ENCODE results near the gene CLHC1. TPM values are rescaled to one million over a fixed set of nuclear protein-coding genes. Genes with fewer than 3 reads are reported as not detected.
"Not testable (repeated sequence)": the region's sequence is repeated elsewhere in the genome, so short reads cannot be mapped to it uniquely, and the experiment has no call there.

Gene CLHC1
- 8.6 TPM for total RNA-seq
- long read RNA-seq, partial matches to known transcripts, result 0 of 5 reads
- long read RNA-seq, other reads (novel, unspliced or antisense), result 5 of 5 reads

DNA sequence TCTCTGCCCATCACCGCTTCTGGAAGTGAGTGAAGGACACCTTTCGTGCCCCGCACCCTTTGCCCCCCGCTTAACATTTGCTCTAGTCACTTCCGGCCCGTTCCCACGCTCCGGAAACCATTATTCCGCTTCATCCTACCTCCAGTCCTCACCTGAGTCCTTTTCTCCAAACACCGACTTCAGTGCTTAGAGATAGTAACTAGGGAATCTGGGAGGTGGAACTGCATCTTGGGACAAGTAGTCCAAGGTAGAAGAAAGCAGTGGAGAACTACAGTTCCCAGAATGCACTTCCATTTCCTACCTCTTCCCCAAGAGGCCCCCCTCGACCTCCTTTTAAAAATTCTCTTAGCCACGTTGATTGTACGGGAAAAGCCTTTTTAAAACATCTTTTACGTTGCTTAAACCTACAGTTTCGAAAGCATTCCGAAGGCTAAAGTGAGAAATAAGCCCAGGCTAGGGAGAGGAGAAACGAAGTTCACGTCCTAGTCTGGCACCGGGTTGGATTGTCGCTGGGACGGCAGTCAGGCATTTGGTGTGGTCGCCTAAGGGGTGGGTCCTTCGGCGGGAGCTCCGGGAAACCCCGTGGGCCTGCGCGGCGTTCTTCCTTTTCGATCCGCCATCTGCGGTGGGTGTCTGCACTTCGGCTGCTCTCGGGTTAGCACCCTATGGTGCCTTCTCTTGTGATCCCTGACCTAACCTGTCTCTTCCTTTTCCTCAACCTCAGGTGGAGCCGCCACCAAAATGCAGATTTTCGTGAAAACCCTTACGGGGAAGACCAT is at the start of gene CLHC1, which contains the start of gene RPS27A:
Gene CLHC1 (minus strand): TSS at position 210 of the 779 bp plus-strand sequence. CDS start 9,882 bp downstream, outside the sequence.
Gene RPS27A (plus strand): TSS at position 605 of the 779 bp plus-strand sequence. CDS start 137 bp downstream, at position 742.
- peak; percentile 96 for DNase-seq (ENCODE audit: low spot score)
- intact Hi-C loops (cut with DNase I), result loop anchor here (2.0 to 5.0 kb wide), 2 partner anchors 37 to 185 kb away; partner anchors contain the start of genes CCDC88A and MTIF2

DNA sequence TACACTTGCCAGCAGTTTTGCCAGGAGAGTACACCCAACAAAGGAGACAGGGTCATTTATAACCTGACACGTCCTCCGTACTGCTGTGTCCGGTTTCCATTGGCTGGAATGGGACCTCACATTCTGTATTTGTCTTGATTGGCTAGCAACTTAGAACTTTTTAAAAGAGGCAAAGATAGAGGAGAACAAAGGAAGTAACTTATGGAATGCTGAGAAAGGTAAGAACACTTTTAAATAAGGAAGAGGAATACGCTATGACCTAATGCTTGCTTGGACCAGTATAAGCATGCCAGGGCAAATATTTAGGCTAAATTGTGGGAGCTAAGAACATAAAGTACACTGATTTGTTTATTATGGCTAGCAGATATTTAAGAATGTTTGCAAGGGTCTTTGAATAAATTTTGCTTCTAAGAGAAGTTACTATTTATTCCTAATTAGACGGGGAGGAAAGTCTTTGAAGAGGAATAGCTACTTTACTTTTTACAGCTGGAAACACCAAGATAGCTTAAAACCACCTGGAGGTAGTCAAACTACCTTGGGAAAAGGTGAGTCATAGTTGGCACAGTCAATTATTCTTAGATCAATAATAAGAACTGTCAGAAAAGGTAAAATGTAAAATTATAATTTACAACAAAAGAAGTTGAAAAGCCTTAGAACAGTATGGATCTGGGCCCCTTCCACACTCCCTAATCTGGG is 48.9 kb upstream of the CLHC1 start:
- DNase-seq (ENCODE audit: low spot score), result not testable (repeated sequence)
- intact Hi-C loops (cut with DNase I), result loop anchor here (5.0 to 10.0 kb wide), 2 partner anchors 136 to 334 kb away; partner anchors contain the start of genes CCDC88A and PPP4R3B

DNA sequence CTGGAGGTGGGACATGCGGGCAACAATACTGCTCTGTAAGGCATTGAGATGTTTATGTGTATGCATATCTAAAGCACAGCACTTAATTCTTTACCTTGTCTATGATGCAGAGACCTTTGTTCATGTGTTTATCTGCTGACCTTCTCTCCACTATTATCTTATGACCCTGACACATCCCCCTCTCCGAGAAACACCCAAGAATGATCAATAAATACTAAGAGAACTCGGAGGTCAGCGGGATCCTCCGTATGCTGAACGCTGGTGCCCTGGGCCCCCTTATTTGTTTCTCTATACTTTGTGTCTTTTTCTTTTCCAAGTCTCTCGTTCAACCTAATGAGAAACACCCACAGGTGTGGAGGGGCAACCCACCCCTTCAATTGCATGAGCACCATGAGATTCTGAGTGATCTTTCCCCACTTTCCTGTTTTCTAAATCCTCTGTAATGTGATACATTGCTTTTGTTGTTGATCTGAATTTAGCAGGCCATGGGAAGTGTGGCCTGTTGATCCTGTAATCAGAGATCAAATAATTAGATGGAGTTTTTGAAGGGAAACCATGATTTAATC is 47.8 kb upstream of the CLHC1 start:
- DNase-seq (ENCODE audit: low spot score), result not testable (repeated sequence)
- intact Hi-C loops (cut with DNase I), result loop anchor here (5.0 to 10.0 kb wide), 2 partner anchors 137 to 335 kb away; partner anchors contain the start of genes CCDC88A and PPP4R3B

DNA sequence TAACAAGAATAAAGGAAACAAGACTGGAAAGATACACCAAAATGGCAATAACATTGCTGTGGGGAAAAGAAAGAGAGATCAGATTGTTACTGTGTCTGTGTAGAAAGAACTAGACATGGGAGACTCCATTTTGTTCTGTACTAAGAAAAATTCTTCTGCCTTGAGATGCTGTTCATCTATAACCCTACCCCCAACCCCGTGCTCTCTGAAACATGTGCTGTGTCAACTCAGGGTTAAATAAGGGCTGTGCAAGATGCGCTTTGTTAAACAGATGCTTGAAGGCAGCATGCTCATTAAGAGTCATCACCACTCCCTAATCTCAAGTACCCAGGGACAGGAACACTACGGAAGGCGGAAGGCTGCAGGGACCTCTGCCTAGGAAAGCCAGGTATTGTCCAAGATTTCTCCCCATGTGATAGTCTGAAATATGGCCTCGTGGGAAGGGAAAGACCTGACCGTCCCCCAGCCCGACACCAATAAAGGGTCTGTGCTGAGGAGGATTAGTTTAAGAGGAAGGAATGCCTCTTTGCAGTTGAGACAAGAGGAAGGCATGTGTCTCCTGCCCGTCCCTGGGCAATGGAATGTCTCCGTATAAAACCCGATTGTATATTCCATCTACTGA is 47.2 kb upstream of the CLHC1 start:
- intact Hi-C loops (cut with DNase I), result not testable (repeated sequence)

DNA sequence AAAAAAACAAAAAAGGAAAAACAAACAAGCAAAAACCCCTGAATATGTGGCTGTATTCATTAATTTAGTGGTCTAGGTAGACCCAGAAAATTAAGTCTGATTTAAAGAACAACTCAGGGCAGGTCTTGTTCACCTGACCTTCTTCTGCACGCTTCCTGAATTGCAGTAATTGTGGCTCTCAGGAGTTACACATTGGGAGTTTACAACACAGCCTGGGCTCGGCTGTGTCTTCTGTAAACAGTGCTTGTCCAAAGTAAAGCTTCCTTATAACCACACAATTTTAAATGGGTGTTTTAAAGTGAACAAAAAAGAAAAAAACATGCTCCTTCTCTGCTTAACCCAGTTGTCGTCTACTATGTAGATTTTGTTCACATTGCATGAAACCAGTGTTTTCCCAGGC is 45.2 kb upstream of the CLHC1 start:
- intact Hi-C loops (cut with DNase I), result no loop called here
- no peak for DNase-seq (ENCODE audit: low spot score)

More for the DNA sequence above, 47.2 kb upstream of the CLHC1 start:
- DNase-seq (ENCODE audit: low spot score), result not testable (repeated sequence)

DNA sequence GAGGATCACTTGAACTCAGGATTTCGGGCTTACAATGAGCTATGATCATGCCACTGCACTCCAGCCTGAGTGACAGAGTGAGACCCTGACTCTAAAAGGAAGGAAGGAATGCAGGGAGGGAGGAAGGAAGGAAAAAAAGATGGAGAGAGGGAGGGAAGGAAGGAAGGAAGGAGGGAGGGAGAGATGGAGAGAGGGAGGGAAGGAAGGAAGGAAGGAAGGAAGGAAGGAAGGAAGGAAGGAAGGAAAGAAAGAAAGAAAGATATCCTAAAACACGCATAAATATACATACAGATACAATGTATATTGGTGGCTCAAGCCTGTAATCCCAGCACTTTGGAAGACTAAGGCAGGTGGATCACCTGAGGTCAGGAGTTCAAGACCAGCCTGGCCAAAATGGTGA is 42.3 kb upstream of the CLHC1 start:
- intact Hi-C loops (cut with DNase I); DNase-seq (ENCODE audit: low spot score): not testable (repeated sequence)

DNA sequence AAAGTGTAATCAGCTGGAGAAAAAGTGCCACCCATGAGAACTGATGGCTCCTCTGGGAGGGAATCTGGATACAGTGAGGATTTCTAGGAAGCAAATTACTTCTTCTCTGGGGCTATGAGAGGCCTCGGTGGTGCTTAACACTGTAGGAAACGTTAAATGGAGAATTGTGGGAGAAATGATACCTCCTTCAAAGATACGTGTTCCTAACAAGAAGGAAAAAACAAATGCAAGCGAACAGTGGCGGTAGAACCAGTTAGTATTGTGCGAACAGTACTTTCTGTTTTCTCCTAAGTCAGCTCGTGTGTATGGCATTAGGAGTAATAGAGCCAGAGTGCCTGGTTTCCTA is 37.5 kb upstream of the CLHC1 start:
- intact Hi-C loops (cut with DNase I), result loop anchor here (1.0 to 2.0 kb wide), 3 partner anchors 13 to 150 kb away; partner anchors contain the start of genes CCDC88A, CLHC1 and RPS27A
- DNase-seq (ENCODE audit: low spot score), result no peak

DNA sequence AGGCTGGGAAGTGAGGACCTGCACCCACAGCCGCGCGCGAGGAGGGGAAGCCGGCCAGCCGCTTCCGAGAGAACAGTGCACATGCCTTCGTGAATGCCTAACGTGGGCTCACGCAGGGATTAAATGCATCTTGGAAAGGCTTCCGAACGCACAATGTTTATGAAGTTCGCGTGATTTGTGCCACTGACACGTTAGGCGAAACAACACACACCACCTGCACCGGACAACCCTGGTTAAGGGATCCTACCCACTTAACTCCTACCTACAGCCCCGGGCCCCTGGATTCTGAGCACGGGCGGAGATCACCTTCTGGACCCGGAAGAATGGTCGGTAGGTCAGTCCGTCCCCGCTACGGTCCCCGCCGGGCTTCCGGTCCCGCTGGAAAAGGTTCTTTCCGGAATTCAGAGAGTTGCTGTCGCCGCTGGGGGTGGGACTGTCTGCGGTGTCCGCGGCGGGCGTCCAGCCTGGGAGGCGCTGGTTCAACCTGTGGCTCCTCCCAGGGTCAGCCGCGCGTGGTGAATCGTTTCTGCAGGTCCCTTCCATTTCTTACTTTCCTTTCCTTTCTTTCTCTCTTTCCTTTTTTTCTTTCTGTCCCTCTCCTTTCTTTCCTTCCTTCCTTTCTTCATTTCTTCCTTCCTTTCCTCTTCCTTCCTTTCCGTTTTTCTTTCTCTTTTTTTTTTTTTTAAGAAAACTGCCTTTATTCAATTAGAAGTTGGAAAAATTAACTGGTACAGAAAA is 37.0 kb upstream of the CLHC1 start, which contains the start of gene MTIF2:
Gene MTIF2 (minus strand): TSS at position 325 of the 738 bp plus-strand sequence. CDS start 5,373 bp downstream, outside the sequence.
- peak; percentile 97 for DNase-seq (ENCODE audit: low spot score)
- intact Hi-C loops (cut with DNase I), result loop anchor here (1.0 to 2.0 kb wide), 3 partner anchors 13 to 150 kb away; partner anchors contain the start of genes CCDC88A, CLHC1 and RPS27A

DNA sequence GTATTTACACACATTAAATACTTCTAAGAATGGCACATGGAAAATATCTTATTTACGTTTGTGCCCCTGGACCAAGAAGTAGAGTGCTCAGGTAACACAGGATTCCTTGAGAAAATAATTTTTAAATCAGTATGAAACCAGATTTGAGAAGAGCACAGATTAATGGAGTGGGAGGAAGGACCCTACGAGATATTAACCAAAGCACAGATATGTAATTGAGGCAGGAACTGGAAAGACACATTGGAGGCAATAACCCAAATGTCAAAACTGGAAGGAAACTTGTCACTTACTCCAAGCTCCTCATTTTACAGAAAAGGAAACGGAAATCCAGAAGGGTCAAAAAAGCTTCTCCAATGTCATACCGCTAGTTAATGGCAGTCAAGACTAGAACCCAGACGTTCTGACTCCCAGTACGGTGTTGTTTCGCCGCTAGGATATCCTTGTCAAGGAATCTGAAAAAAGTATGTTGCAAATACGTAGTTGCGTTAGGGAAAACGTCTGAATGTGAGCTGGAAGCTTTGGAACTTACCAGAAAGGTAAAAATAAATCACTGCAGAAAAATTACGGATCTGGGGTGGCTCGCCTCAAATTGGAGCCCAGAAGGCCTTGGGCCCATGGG is 36.3 kb upstream of the CLHC1 start:
- intact Hi-C loops (cut with DNase I), result loop anchor here (2.0 kb wide), 1 partner anchor 36 kb away; the partner anchor contains the start of genes CLHC1 and RPS27A
- no peak for DNase-seq (ENCODE audit: low spot score)

DNA sequence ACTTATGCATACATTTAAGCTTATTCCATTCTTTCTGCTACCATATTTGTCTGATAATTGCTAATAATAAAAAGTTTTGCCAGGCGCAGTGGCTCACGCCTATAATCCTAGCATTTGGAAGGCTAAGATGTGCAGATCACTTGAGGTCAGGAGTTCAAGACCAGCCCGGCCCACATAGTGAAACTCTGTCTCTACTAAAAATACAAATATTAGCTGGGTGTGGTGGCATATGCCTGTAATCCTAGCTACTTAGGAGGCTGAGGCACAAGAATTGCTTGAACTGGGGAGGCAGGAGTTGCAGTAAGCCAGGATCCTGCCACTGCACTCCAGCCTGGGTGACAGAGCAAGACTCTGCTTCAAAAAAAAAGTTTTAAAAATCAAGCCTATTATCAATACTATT is 27.5 kb upstream of the CLHC1 start:
- intact Hi-C loops (cut with DNase I); DNase-seq (ENCODE audit: low spot score): not testable (repeated sequence)

DNA sequence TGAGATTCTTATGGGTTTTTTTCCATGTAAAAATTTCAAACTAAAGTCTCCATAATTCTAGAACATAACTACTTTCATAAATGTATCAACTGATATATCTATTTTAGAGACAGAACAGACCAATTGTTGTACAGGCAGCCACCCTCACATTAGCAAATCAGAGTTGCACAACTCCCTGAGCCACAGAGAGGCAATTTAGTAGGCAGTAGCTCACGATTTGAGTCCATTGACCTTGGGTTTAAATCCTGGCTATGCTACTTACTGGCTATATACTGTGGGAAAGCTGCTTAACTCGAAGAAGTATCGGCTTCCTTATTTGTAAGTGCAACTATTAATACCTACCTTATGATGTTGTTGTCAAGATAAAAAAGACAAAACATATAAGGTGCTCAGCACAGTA is 20.7 kb upstream of the CLHC1 start:
- DNase-seq (ENCODE audit: low spot score), result no peak
- intact Hi-C loops (cut with DNase I), result no loop called here

DNA sequence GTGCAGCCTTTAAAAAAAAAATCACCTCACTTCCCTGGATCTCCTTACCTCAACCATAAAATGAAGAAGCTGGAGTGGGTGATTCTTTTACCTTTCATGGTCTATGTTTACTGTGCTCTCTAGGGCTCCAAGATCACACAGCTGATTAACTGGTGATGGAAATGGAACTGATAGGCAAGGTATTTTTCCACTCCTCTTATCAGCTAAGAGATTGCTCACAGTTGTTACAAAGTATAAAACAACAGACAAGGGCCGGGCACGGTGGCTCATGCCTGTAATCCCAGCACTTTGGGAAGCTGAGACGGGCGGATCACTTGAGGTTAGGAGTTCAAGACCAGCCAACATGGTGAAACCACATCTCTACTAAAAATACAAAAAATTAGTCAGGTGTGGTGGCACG is 14.9 kb upstream of the CLHC1 start:
- intact Hi-C loops (cut with DNase I), result no loop called here
- DNase-seq (ENCODE audit: low spot score), result no peak

DNA sequence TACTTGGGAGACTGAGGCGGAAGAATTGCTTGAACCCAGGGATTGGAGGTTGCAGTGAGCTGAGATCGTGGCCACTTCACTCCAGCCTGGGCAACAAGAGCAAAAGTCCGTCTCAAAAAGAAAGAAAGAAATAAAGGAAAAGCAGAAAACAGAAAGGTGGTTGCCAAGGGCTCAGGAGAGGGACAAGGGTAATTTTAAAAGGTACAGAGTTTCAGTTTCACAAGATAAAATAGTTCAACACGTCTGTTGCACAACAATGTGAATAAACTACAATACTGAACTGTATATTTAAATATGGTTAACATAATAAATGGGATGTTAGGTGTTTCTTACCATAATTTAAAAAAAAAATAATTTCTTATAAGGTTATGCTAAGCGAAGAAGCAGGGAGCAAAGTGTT is 13.3 kb upstream of the CLHC1 start:
- intact Hi-C loops (cut with DNase I), result no loop called here
- no peak for DNase-seq (ENCODE audit: low spot score)

DNA sequence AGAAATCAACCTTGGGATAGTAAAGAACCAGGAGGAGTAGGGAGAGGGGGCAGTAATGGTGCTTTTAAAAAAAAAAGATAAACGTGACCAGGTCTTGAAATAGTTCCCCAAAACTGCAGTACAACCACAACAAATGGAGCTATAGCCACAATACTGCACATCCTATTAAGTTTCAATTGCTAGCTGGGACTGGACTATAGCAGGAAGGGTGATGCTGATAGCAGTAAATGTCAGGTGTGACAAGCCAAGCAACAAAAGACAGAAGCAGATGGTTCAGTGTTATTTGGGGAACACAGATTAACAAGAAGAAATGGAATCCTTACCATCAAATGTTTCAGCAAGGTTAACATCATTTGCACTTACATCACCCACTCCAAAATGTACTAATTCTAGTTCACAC is 10.5 kb upstream of the CLHC1 start:
- intact Hi-C loops (cut with DNase I), result no loop called here
- DNase-seq (ENCODE audit: low spot score), result no peak

DNA sequence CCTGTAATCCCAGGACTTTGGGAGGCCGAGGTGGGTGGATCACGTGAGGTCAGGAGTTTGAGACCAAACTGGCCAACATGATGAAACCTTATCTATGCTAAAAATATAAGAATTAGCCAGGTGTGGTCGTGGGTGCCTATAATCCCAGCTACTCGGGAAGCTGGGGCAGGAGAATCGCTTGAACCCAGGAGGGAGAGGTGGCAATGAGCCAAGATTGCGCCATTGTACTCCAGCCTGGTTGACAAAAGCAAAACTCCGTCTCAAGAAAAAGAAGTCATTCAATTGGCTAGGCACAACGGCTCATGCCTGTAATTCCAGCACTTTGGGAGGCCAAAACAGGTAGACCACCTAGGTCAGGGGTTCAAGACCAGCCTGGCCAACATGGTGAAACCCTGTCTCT is 9.5 kb upstream of the CLHC1 start:
- intact Hi-C loops (cut with DNase I); DNase-seq (ENCODE audit: low spot score): not testable (repeated sequence)

DNA sequence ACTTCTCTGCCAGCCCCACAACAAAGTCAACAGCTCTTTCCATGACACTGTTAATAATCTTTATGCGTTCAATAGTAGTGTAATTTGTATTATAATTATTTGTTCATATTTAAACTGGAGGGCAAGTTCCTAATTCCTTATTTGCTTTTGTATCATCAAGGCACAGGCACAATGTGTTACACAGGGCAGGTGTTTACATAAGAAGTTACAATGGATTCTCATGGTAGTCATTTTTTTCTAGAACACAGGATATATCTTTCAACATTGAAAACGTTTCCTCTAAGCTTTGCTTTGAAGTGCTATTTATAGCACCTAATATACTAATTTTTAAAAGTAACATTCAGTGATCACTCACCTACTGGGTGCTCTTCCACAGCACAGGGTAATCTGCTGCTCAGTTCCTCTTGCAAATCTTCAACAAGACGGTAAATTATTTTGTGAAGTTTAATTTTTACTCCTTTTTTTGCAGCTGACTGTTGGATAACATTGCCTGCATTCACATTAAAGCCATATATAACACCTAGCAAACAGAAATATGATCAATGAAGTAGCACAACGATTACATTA is 7.6 kb upstream of the CLHC1 start:
- DNase-seq (ENCODE audit: low spot score), result no peak
- intact Hi-C loops (cut with DNase I), result no loop called here

DNA sequence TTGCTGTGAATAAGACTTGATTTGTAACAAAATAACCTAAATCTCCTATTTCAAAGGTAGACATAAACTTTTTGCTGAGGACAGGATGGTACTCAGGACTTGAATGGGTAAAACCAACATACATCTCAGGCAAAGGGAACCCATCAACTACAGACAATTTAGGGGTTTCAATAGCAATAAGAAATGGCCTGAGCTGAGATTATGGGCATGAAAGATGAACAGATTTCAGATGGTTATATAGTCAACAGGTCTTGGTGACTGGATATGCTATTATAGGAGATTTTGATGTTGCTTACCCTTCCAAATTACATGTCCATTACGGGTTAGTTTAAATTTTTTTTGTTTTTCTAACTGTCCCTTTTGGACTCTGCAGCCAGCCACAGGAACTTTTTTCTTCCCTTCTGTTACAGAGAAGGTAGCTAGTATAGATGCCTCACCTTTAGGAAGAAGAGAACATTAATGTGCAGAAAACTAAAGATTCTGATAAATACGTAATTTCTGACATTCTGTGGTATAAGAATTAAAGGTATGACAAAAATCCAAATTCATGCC is 5.0 kb upstream of the CLHC1 start:
- intact Hi-C loops (cut with DNase I), result no loop called here
- no peak for DNase-seq (ENCODE audit: low spot score)
